ENCODE measurements around the gene PRM1. TPM values are rescaled to one million over a fixed set of nuclear protein-coding genes. Genes with fewer than 3 reads are reported as not detected.

The PRM1 gene
- total and polyA plus RNA-seq, 2 of the 13 experiments (the other 11 are each of a cell fraction or from before 2014, with no cell fraction given) = not detected

DNA sequence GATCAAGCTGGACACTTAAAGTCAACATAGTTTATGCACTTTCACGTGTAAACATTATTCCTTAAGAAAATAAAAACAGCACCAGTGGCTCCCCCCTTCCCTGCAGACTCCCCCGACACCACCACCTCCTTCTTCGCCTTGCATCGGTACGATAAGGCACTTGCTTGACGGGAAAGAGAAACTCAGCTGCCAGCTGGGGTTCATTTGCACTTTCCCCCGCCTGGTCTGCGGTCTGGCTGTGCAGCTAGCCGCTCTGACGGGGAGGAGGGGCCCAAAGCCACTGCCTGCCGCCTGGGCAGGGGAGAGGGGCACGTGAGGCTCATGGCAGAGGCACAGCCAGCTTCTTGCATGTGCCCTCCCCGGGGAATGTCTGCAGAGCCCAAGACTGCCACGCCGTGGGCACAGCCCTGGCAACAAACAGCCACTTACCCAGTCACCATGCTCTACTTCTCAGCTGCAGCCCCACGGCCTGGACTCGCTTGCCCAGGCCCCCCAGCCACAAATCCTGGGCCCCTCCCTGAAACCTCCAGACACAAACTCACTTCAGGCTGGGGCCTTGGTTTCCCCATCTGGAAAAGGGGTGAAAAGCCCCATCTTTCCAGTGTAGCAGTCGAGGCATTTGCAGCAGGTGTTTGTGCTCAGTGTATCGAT, 16.5 kb upstream of the PRM1 start (continued):
- TF ChIP-seq ZNF558 (CRISPR knock-in tag; IDR thresholded peaks at IDR 0.05; ENCODE audit: borderline replicate concordance) (0 out of 2 replicates have a peak, but pooled peaks have one; percentile 20), TRIM22 (IDR thresholded peaks at IDR 0.05) (no peak), ATM (IDR thresholded peaks at IDR 0.05; ENCODE audit: borderline replicate concordance) (no peak), ATRX (CRISPR knock-in tag; IDR thresholded peaks at IDR 0.05; ENCODE audit: borderline replicate concordance) (no peak), ZNF34 (CRISPR knock-in tag; IDR thresholded peaks at IDR 0.05; ENCODE audit: borderline replicate concordance) (peak; percentile 83; the same call in 1 of the 2 replicates), ZFP36L2 (CRISPR knock-in tag; IDR thresholded peaks at IDR 0.05) (no peak), ELF1 (CRISPR knock-in tag; IDR thresholded peaks at IDR 0.05) (0 out of 2 replicates have a peak, but pooled peaks have one; percentile 44), RCOR2 (CRISPR knock-in tag; IDR thresholded peaks at IDR 0.05) (peak; percentile 58; the same call in 1 of the 2 replicates), MYNN (CRISPR knock-in tag; IDR thresholded peaks at IDR 0.05; ENCODE audit: low read depth) (no peak; the same call in 1 of the 2 replicates), ELF4 (CRISPR knock-in tag; IDR thresholded peaks at IDR 0.05; ENCODE audit: borderline replicate concordance) (0 out of 2 replicates have a peak, but pooled peaks have one; percentile 53), CSRNP2 (CRISPR knock-in tag; conservative IDR thresholded peaks at IDR 0.05; ENCODE audit: low read depth) (no peak), ZFP1 (CRISPR knock-in tag; IDR thresholded peaks at IDR 0.05) (no peak), SP4 (CRISPR knock-in tag; IDR thresholded peaks at IDR 0.05) (peak; percentile 49; the same call in 1 of the 2 replicates), BRCA1 (CRISPR knock-in tag; IDR thresholded peaks at IDR 0.05) (0 out of 2 replicates have a peak, but pooled peaks have one; percentile 35), SMC3 (IDR thresholded peaks at IDR 0.05; ENCODE audit: low read length) (no peak), YEATS4 (CRISPR knock-in tag; IDR thresholded peaks at IDR 0.05; ENCODE audit: borderline replicate concordance) (peak; percentile 58; the same call in 1 of the 2 replicates), ZNF629 (CRISPR knock-in tag; conservative IDR thresholded peaks at IDR 0.05) (peak; percentile 93), ZNF552 (CRISPR knock-in tag; IDR thresholded peaks at IDR 0.05; ENCODE audit: borderline replicate concordance) (no peak), SNAPC2 (CRISPR knock-in tag; IDR thresholded peaks at IDR 0.05) (no peak)
- TF ChIP-seq, protein P1, sequence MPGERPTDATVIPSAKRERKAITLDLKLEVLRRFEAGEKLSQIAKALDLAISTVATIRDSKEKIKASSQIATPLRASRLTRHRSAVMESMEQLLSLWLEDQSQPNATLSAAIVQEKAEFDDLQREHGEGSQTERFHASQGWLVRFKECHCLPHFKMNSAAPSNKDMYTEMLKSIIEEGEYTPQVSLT (CRISPR knock-in tag; IDR thresholded peaks at IDR 0.05; ENCODE audit: borderline replicate concordance, low read depth) = no peak
- TF ChIP-seq, protein P2, sequence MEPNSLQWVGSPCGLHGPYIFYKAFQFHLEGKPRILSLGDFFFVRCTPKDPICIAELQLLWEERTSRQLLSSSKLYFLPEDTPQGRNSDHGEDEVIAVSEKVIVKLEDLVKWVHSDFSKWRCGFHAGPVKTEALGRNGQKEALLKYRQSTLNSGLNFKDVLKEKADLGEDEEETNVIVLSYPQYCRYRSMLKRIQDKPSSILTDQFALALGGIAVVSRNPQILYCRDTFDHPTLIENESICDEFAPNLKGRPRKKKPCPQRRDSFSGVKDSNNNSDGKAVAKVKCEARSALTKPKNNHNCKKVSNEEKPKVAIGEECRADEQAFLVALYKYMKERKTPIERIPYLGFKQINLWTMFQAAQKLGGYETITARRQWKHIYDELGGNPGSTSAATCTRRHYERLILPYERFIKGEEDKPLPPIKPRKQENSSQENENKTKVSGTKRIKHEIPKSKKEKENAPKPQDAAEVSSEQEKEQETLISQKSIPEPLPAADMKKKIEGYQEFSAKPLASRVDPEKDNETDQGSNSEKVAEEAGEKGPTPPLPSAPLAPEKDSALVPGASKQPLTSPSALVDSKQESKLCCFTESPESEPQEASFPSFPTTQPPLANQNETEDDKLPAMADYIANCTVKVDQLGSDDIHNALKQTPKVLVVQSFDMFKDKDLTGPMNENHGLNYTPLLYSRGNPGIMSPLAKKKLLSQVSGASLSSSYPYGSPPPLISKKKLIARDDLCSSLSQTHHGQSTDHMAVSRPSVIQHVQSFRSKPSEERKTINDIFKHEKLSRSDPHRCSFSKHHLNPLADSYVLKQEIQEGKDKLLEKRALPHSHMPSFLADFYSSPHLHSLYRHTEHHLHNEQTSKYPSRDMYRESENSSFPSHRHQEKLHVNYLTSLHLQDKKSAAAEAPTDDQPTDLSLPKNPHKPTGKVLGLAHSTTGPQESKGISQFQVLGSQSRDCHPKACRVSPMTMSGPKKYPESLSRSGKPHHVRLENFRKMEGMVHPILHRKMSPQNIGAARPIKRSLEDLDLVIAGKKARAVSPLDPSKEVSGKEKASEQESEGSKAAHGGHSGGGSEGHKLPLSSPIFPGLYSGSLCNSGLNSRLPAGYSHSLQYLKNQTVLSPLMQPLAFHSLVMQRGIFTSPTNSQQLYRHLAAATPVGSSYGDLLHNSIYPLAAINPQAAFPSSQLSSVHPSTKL (CRISPR knock-in tag; IDR thresholded peaks at IDR 0.05) = peak; percentile 75
- TF ChIP-seq, protein P3, sequence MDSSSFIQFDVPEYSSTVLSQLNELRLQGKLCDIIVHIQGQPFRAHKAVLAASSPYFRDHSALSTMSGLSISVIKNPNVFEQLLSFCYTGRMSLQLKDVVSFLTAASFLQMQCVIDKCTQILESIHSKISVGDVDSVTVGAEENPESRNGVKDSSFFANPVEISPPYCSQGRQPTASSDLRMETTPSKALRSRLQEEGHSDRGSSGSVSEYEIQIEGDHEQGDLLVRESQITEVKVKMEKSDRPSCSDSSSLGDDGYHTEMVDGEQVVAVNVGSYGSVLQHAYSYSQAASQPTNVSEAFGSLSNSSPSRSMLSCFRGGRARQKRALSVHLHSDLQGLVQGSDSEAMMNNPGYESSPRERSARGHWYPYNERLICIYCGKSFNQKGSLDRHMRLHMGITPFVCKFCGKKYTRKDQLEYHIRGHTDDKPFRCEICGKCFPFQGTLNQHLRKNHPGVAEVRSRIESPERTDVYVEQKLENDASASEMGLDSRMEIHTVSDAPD (CRISPR knock-in tag; IDR thresholded peaks at IDR 0.05) = no peak; the same call in 1 of the 2 replicates
